IMR-90 (cell line): Measurements from ENCODE around the gene SLC38A11. TPM values are rescaled to one million over a fixed set of nuclear protein-coding genes. Genes with fewer than 3 reads are reported as not detected.

ENCODE experiments used
- ATAC-seq: fragments of 200-7000 bp; cut with Tn5 transposase; 2 replicates; pipeline ENCODE4 v1.9.1; 2020; ENCODE audit warnings: low read depth, mild to moderate bottlenecking, moderate library complexity
- BruUV-seq: library from RNA; stranded (reverse); fragments of 400-500 nt; replicated peaks from 2 replicates; lab custom pipeline; 2021; lab: Mats Ljungman, UMichigan
- CTCF ChIA-PET: fragments of 300-600 bp; formaldehyde crosslinking; extraction: SDS; loops from one replicate; lab custom pipeline; 2021; ENCODE audit warnings: antibody characterized with exemption; lab: Yijun Ruan, JAX
- POLR2A ChIA-PET: fragments of 300-600 bp; sonication (Branson Sonifier 250); formaldehyde crosslinking; loops from one replicate; lab custom pipeline; 2022; ENCODE audit warnings: antibody characterized with exemption; ENCODE audit not compliant: unreplicated experiment; lab: Charles Lee
- DNase-seq: peaks from one replicate; pipeline ENCODE4 v3.0.0; 2013
- H2AFZ ChIP-seq: replicated peaks from 2 replicates; pipeline ENCODE3; 2013; ENCODE audit warnings: low read length, mild to moderate bottlenecking; ENCODE audit not compliant: poor library complexity
- H2AK5ac ChIP-seq: 2 replicates; pipeline ENCODE4 v1.6.1; 2013; ENCODE audit warnings: low read depth, low read length, inconsistent platforms
- H2AK9ac ChIP-seq: replicated peaks from 2 replicates; pipeline ENCODE3; 2013; ENCODE audit warnings: mild to moderate bottlenecking, low read depth, low read length, moderate library complexity; ENCODE audit not compliant: poor library complexity
- H2BK120ac ChIP-seq: 2 replicates; pipeline ENCODE4 v1.6.1; 2013; ENCODE audit warnings: low read depth, low read length, inconsistent platforms
- H2BK15ac ChIP-seq: 3 replicates; pipeline ENCODE4 v1.6.1; 2013; ENCODE audit warnings: low read depth, low read length, inconsistent platforms
- H2BK20ac ChIP-seq: 2 replicates; pipeline ENCODE4 v1.6.1; 2013; ENCODE audit warnings: low read depth, mild to moderate bottlenecking, inconsistent platforms, low read length, moderate library complexity
- H2BK5ac ChIP-seq: 2 replicates; pipeline ENCODE4 v1.6.1; 2013; ENCODE audit warnings: mild to moderate bottlenecking, low read depth, low read length, inconsistent platforms; ENCODE audit not compliant: poor library complexity, severe bottlenecking
- H3K14ac ChIP-seq: replicated peaks from 2 replicates; pipeline ENCODE4 v1.6.1; 2013; ENCODE audit warnings: low read depth, low read length, inconsistent platforms
- H3K18ac ChIP-seq: 2 replicates; pipeline ENCODE4 v1.6.1; 2013; ENCODE audit warnings: low read depth, low read length, control low read depth
- H3K23ac ChIP-seq: 2 replicates; pipeline ENCODE4 v1.6.1; 2013; ENCODE audit warnings: low read depth, low read length, inconsistent platforms
- H3K27ac ChIP-seq: 2 replicates; pipeline ENCODE4 v1.5.1; 2013; ENCODE audit warnings: mild to moderate bottlenecking, control low read depth, low read length; ENCODE audit not compliant: insufficient read depth
- H3K27me3 ChIP-seq: 2 replicates; pipeline ENCODE4 v1.6.1; 2013; ENCODE audit warnings: low read length; ENCODE audit not compliant: control insufficient read depth, insufficient read depth
- H3K36me3 ChIP-seq: 2 replicates; pipeline ENCODE4 v1.6.1; 2013; ENCODE audit warnings: low read length, mixed read lengths; ENCODE audit not compliant: control insufficient read depth, insufficient read depth
- H3K4ac ChIP-seq: 2 replicates; pipeline ENCODE4 v1.6.1; 2013; ENCODE audit warnings: low read depth, low read length, inconsistent platforms
- H3K4me1 ChIP-seq: 2 replicates; pipeline ENCODE4 v1.6.1; 2013; ENCODE audit warnings: low read length, mixed read lengths; ENCODE audit not compliant: control insufficient read depth, insufficient read depth
- H3K4me2 ChIP-seq: 2 replicates; pipeline ENCODE4 v1.6.1; 2013; ENCODE audit warnings: low read depth, mild to moderate bottlenecking, control low read depth, low read length, moderate library complexity
- H3K4me3 ChIP-seq: 2 replicates; pipeline ENCODE4 v1.5.1; 2013; ENCODE audit warnings: low read depth, mild to moderate bottlenecking, control low read depth, low read length, moderate library complexity; ENCODE audit not compliant: insufficient read depth
- H3K56ac ChIP-seq: 2 replicates; pipeline ENCODE4 v1.6.1; 2013; ENCODE audit warnings: low read length, inconsistent platforms; ENCODE audit not compliant: insufficient read depth; ENCODE audit errors: extremely low read depth
- H3K79me1 ChIP-seq, 2 experiments: 2 replicates each; pipeline ENCODE4 v1.6.1; 2013; ENCODE audit warnings: low read length in 2 of 2, inconsistent platforms in 1 of 2, low read depth in 1 of 2
- H3K9ac ChIP-seq: 2 replicates; pipeline ENCODE4 v1.6.1; 2013; ENCODE audit warnings: low read depth, low read length, control low read depth
- H3K9me1 ChIP-seq: 2 replicates; pipeline ENCODE4 v1.6.1; 2013; ENCODE audit warnings: low read length, inconsistent platforms; ENCODE audit not compliant: insufficient read depth
- H3K9me3 ChIP-seq: 2 replicates; pipeline ENCODE4 v1.6.1; 2013; ENCODE audit warnings: low read length; ENCODE audit not compliant: control insufficient read depth, insufficient read depth
- H4K20me1 ChIP-seq: 2 replicates; pipeline ENCODE4 v1.6.1; 2013; ENCODE audit warnings: low read length, inconsistent platforms; ENCODE audit not compliant: insufficient read depth
- H4K5ac ChIP-seq: 2 replicates; pipeline ENCODE4 v1.6.1; 2013; ENCODE audit warnings: mild to moderate bottlenecking, low read depth, low read length, control low read depth
- H4K8ac ChIP-seq, 2 experiments: 2 replicates each; pipeline ENCODE4 v1.6.1; 2013; ENCODE audit warnings: low read depth in 2 of 2, low read length in 2 of 2, control low read depth in 1 of 2, inconsistent platforms in 1 of 2
- H4K91ac ChIP-seq: 2 replicates; pipeline ENCODE4 v1.6.1; 2013; ENCODE audit warnings: low read depth, low read length, inconsistent platforms; ENCODE audit not compliant: insufficient read depth
- RCOR1 ChIP-seq: IDR thresholded peaks from 2 replicates; pipeline ENCODE4 v1.6.1; 2012; ENCODE audit warnings: mild to moderate bottlenecking, low read length, improper control_type of control experiment; ENCODE audit not compliant: insufficient replicate concordance
- dilution Hi-C: fragments of 300-500 bp; cut with HindIII; formaldehyde crosslinking; loops from one replicate; pipeline ENCODE4 v1.14.3; 2018; ENCODE audit warnings: low sequenced_read_pairs; ENCODE audit not compliant: unreplicated experiment
- in situ Hi-C: fragments of 300-500 bp; cut with MboI; formaldehyde crosslinking; loops from 3 replicates; pipeline ENCODE4 v1.14.3; 2019; ENCODE audit warnings: low sequenced_read_pairs, inconsistent platforms, mixed read lengths
- intact Hi-C: fragments of 100-400 bp; cut with micrococcal nuclease; formaldehyde crosslinking; loops from 2 replicates; pipeline ENCODE4 v1.10.0; 2022
- polyA plus RNA-seq, 3 experiments: library from polyadenylated mRNA; depleted of rRNA; stranded (reverse); fragments of >200 nt; gene quantifications; 2 replicates each; pipeline ENCODE4 v1.2.3, GENCODE V29; 2012; ENCODE audit warnings: low replicate concordance in 1 of 3
- total RNA-seq: library from RNA; depleted of rRNA; stranded (reverse); fragments of >200 nt; gene quantifications from 2 replicates; pipeline ENCODE4 v1.2.3, GENCODE V29; 2012
- TF ChIP-seq, protein P1 (sequence below): fragments of 150-350 bp; IDR thresholded peaks from 2 replicates; pipeline ENCODE4 v1.6.1; 2017; ENCODE audit warnings: mild to moderate bottlenecking, antibody characterized with exemption, low read length, low read depth

Gene SLC38A11
- total and polyA plus RNA-seq, 2 of the 4 experiments (the other 2 are of a cell fraction), result 0.18 to 0.21 TPM

DNA sequence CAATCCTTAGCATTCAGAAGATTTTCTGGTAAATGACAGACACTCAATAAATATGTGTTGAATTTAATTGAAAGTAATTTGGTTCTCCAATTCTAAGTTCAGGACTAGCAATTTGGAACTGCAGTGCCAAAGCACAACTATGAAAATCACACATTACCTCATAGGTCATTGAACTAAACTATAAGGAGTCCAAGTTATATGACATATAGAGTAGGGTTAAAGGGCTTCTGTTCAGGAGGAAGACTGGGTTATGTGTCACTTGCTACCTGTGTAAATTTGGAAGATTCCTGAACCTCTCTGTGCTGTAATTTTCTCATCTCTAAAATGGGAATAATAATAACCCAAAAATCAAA, 85.9 kb downstream of the SLC38A11 start:
- H3K4me2 ChIP-seq, result no peak overlapping the region
- H3K23ac ChIP-seq, result no peak overlapping the region
- no peak overlapping the region for H3K56ac ChIP-seq
- H3K79me1 ChIP-seq, result no peaks in the 10 kb centered on the region
- no peak overlapping the region for H2BK20ac ChIP-seq
- dilution Hi-C loops, result no loop called here
- no peak overlapping the region for H4K8ac ChIP-seq
- no peaks in the 10 kb centered on the region for H3K9me3 ChIP-seq
- TF ChIP-seq, protein P1, sequence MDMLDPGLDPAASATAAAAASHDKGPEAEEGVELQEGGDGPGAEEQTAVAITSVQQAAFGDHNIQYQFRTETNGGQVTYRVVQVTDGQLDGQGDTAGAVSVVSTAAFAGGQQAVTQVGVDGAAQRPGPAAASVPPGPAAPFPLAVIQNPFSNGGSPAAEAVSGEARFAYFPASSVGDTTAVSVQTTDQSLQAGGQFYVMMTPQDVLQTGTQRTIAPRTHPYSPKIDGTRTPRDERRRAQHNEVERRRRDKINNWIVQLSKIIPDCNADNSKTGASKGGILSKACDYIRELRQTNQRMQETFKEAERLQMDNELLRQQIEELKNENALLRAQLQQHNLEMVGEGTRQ, result no peak
- no peak for TF ChIP-seq RCOR1
- ChIA-PET POLR2A (no interaction called here), CTCF (no interaction called here)
- H4K91ac ChIP-seq, result no peak overlapping the region
- H2BK5ac ChIP-seq, result no peak overlapping the region
- H3K36me3 ChIP-seq, result no peaks in the 10 kb centered on the region
- no peak overlapping the region for H2AK5ac ChIP-seq
- H3K18ac ChIP-seq, result no peak overlapping the region
- no peak overlapping the region for H3K4ac ChIP-seq
- DNase-seq (no peak), ATAC-seq (no peak)
- H3K4me1 ChIP-seq, result no peaks in the 10 kb centered on the region
- H2AK9ac ChIP-seq, result no peak overlapping the region
- H3K4me3 ChIP-seq, result no peak overlapping the region
- H3K27me3 ChIP-seq, result peaks cover 5% of the 10 kb centered on the region; the same call in 1 of the 2 replicates
- H2BK15ac ChIP-seq, result no peak overlapping the region
- H3K9me1 ChIP-seq, result no peaks in the 10 kb centered on the region
- in situ Hi-C loops, result no loop called here
- H2BK120ac ChIP-seq, result no peak overlapping the region
- no peak overlapping the region for H3K14ac ChIP-seq
- H2AFZ ChIP-seq, result no peak overlapping the region
- H4K5ac ChIP-seq, result no peak overlapping the region
- no TSS peak for BruUV-seq
- no peaks in the 10 kb centered on the region for H4K20me1 ChIP-seq
- intact Hi-C loops, result no loop called here
- H3K27ac ChIP-seq, result no peak overlapping the region
- no peak overlapping the region for H3K9ac ChIP-seq
